ENCODE results near the gene CCDC122.
A peak's percentile ranks its signal among the peaks of the same experiment; 100 is the strongest.

CCDC122 gene

DNA sequence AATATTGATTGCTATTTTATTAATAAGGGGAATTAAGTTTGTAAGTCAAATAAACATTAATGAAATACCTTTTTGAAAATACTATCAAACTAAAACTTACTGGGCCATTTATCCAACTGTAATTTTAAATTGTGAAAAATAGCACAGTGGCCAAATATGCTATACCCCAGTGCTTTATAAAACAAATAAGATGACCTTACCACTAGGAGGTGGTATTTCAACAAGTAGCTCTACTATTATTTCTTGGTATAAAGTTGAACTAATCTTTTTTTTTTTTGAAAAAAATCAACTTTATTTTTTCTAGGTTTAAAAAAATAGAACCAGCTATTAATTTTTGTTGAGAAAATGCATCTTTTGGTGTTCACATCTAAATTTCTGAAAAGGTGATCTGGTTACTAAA is 14.9 kb upstream of the CCDC122 start:
- in situ Hi-C loops (cut with HindIII; ENCODE audit: low sequenced_read_pairs) = no loop called here

DNA sequence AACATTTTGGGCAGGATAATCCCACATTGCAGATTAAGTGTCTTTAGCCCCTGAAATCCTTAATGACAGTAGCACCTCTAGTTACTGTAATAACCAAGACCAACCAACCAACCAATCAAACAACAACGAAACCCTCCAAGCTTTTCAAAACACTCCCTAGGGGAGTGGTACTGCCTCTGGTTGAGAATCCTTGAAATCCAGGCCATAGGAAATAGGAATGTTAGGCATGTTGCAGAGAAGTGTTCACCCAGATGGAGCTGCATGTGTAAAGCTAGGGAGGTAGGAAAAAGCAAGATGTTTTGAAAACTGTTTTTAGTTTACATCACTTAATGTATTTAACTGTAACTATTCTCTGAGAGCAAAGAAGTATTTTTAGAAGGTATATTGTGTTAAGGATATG is 4.7 kb upstream of the CCDC122 start:
- no peak overlapping the region for H3K4me3 ChIP-seq (ENCODE audit: low read depth, low read length)
- DNase-seq (ENCODE audit: low read depth) = no peak
- in situ Hi-C loops (cut with HindIII; ENCODE audit: low sequenced_read_pairs) = no loop called here
- TF ChIP-seq, protein P1, sequence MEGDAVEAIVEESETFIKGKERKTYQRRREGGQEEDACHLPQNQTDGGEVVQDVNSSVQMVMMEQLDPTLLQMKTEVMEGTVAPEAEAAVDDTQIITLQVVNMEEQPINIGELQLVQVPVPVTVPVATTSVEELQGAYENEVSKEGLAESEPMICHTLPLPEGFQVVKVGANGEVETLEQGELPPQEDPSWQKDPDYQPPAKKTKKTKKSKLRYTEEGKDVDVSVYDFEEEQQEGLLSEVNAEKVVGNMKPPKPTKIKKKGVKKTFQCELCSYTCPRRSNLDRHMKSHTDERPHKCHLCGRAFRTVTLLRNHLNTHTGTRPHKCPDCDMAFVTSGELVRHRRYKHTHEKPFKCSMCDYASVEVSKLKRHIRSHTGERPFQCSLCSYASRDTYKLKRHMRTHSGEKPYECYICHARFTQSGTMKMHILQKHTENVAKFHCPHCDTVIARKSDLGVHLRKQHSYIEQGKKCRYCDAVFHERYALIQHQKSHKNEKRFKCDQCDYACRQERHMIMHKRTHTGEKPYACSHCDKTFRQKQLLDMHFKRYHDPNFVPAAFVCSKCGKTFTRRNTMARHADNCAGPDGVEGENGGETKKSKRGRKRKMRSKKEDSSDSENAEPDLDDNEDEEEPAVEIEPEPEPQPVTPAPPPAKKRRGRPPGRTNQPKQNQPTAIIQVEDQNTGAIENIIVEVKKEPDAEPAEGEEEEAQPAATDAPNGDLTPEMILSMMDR (IDR thresholded peaks at IDR 0.05; ENCODE audit: low read depth, low read length, missing control alignments) = no peak

More for the DNA sequence above, 14.9 kb upstream of the CCDC122 start:
- TF ChIP-seq, protein P1 (IDR thresholded peaks at IDR 0.05; ENCODE audit: low read depth, low read length, missing control alignments) = no peak
- DNase-seq (ENCODE audit: low read depth) = no peak
- no peak overlapping the region for H3K4me3 ChIP-seq (ENCODE audit: low read depth, low read length)

DNA sequence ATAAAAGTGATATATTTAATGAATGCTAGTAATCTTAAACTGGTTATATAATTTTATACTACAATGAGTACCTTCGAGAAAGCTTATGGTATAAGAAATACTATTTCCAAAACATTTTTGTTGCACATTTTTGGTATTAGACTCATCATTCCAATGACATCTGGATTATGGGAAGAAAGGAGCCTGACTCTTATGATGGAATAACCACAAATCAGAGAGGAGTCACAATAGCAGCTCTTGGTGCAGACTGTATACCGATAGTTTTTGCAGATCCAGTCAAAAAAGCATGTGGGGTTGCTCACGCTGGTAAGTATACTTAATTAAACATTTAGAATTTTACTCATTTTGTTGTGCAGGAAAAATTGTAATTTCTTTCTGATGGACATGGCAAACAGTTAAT is 4.1 kb upstream of the CCDC122 start:
- no peak for DNase-seq (ENCODE audit: low read depth)
- TF ChIP-seq, protein P1 (IDR thresholded peaks at IDR 0.05; ENCODE audit: low read depth, low read length, missing control alignments) = no peak
- no peak overlapping the region for H3K4me3 ChIP-seq (ENCODE audit: low read depth, low read length)
- in situ Hi-C loops (cut with HindIII; ENCODE audit: low sequenced_read_pairs) = no loop called here

DNA sequence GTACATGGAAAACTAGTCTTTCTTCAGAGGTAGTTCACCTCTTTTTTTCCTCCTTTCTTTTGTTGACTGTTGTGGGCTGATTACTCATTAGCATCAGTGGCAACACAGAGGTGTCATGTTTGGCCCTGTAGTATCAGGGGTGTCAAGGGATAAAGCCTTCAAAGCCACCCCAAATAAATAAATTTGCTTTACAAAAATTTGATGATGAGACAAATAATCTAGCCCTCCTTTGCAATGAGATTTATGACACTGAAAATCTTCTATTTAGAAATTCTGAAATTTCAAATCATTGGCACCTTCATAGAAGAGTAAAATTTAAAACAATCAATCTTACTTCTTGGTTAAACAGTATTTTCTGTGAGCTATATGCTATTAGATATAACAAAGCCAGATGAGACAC is 2.0 kb upstream of the CCDC122 start:
- in situ Hi-C loops (cut with HindIII; ENCODE audit: low sequenced_read_pairs) = no loop called here
- DNase-seq (ENCODE audit: low read depth) = no peak
- no peak overlapping the region for H3K4me3 ChIP-seq (ENCODE audit: low read depth, low read length)
- TF ChIP-seq, protein P1 (IDR thresholded peaks at IDR 0.05; ENCODE audit: low read depth, low read length, missing control alignments) = no peak

DNA sequence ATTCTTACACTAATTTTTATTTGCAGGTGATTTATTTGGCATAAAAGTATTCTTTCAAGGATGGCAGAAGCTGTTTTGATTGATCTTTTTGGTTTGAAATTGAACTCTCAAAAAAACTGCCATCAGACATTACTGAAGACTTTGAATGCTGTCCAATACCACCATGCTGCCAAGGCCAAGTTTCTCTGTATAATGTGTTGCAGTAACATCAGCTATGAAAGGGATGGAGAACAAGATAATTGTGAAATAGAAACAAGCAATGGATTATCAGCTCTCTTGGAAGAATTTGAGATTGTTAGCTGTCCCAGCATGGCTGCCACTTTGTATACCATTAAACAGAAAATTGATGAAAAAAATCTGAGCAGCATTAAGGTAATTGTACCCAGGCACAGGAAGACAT is 1.4 kb upstream of the CCDC122 start:
- TF ChIP-seq, protein P1 (IDR thresholded peaks at IDR 0.05; ENCODE audit: low read depth, low read length, missing control alignments) = no peak
- in situ Hi-C loops (cut with HindIII; ENCODE audit: low sequenced_read_pairs) = no loop called here
- DNase-seq (ENCODE audit: low read depth) = no peak
- H3K4me3 ChIP-seq (ENCODE audit: low read depth, low read length) = no peak overlapping the region

DNA sequence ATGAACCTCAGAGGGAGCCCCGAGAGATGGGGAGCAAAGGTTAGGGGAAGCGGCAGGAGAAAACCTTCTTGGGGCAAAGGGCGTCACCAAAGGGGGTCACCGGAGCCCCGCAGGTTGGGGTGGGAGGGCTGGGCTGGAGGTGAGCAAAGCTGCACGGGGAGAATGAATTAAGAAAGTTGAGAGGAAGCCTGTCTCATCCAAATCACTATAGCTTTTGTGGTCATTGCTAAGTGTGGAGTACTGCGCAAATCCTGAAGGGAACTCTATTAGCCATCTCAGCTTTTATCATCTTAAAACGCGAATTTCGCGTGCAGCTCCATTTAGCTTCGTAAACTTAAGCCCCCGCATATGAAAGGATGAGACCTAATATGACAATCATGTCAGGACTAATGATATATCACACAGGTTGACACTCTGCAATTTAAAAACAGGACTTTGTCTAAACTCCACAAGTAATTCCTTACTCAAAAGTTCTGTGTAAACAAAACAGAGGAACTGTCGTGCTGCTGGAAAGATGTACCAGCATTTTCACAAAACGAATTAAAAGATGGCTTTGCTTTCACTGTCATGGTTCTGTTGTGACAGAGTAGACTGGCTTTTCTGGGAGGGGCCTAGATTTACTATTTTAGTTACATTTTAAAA is 795 bp upstream of the CCDC122 start:
- peak overlapping the region; percentile 74 for H3K4me3 ChIP-seq (ENCODE audit: low read depth, low read length)
- no peak for DNase-seq (ENCODE audit: low read depth)

More for the DNA sequence above, 795 bp upstream of the CCDC122 start:
- TF ChIP-seq, protein P1 (IDR thresholded peaks at IDR 0.05; ENCODE audit: low read depth, low read length, missing control alignments) = no peak
- in situ Hi-C loops (cut with HindIII; ENCODE audit: low sequenced_read_pairs) = no loop called here
